ENCODE measurements around the gene GNAT1. TPM values are rescaled to one million over a fixed set of nuclear protein-coding genes. Genes with fewer than 3 reads are reported as not detected.
A peak's percentile ranks its signal among the peaks of the same experiment; 100 is the strongest.

Gene GNAT1
- total RNA-seq, 6 donors from 2014 or later = 0.10 to 0.40 TPM; not detected in 4

GRCh38 chr3:50246517-50246954, 55.1 kb downstream of the GNAT1 start:
- ATAC-seq (ENCODE audit: low FRiP score in 2 of 2) (peak; percentile 23 to 71), DNase-seq (peak in 1 of 2 donors; percentile 60)
- Histone ChIP-seq H3K27ac (peak overlapping the region; percentile 94 to 98 (median 95)), H3K36me3 (peaks cover 0 to 26% (median 1%) of the 10 kb centered on the region in 4 donors), H3K27me3 (no peaks in the 10 kb centered on the region), H3K4me3 (peak overlapping the region in 3 of 4 donors; percentile 22 to 49 (median 46)), H3K9me3 (no peaks in the 10 kb centered on the region), H3K4me1 (peaks cover 98 to 100% (median 100%) of the 10 kb centered on the region in 4 donors)
- TF ChIP-seq POLR2A (IDR thresholded peaks at IDR 0.05) (no peak), CTCF (IDR thresholded peaks at IDR 0.05) (peak in 3 of 6 experiments; percentile 2 to 19 (median 17)), EP300 (IDR thresholded peaks at IDR 0.05) (no peak), POLR2AphosphoS5 (IDR thresholded peaks at IDR 0.05) (no peak)
- 18 to 25% methylated on average over 9 of the region's 10 CpGs for WGBS, 2 donors

Small RNAs within 50 kb of the gene (small RNA-seq; reads per million reads assigned to genes)
- gene MIR566 (0 reads per million in 4 donors), gene MIR5787 (0 reads per million in 4 donors)

Other genes with a start within 250 kb of the GNAT1 start
- 100 to 1,000 TPM; 130 to 713 (median 189) TPM for gene RBM5, start 102.7 kb upstream of the GNAT1 start, total RNA-seq
- gene SEMA3F, start 36.3 kb upstream of the GNAT1 start, total RNA-seq = 10 to 100 TPM in 5 of 6 donors, 1 to 10 TPM in 1; 4.2 to 76.0 (median 27.5) TPM
- gene SLC38A3, start 13.7 kb downstream of the GNAT1 start, total RNA-seq = under 1 TPM in 2 of 6 donors, not detected in 4; 0.15 to 0.17 TPM
- gene GNAI2, start 44.6 kb downstream of the GNAT1 start, total RNA-seq = 100 to 1,000 TPM; 191 to 440 (median 295) TPM
- gene SEMA3B, start 77.5 kb downstream of the GNAT1 start, total RNA-seq = 100 to 1,000 TPM in 5 of 6 donors, 10 to 100 TPM in 1; 98.3 to 242 (median 122) TPM
- under 1 TPM in 2 of 6 donors, not detected in 4; 0.14 to 0.59 TPM for gene LSMEM2, start 87.5 kb downstream of the GNAT1 start, total RNA-seq
- gene IFRD2, start 100.8 kb downstream of the GNAT1 start, total RNA-seq = 100 to 1,000 TPM in 2 of 6 donors, 10 to 100 TPM in 4; 45.4 to 126 (median 77.5) TPM
- 1 to 10 TPM in 5 of 6 donors, under 1 TPM in 1; 0.33 to 5.7 (median 3.1) TPM for gene HYAL3, start 107.8 kb downstream of the GNAT1 start, total RNA-seq
- 10 to 100 TPM; 12.1 to 34.5 (median 15.1) TPM for gene NAA80, start 107.8 kb downstream of the GNAT1 start, total RNA-seq
- 10 to 100 TPM; 22.0 to 99.1 (median 63.0) TPM for gene HYAL1, start 112.0 kb downstream of the GNAT1 start, total RNA-seq
- 100 to 1,000 TPM; 120 to 389 (median 226) TPM for gene HYAL2, start 131.1 kb downstream of the GNAT1 start, total RNA-seq
- gene TUSC2, start 136.6 kb downstream of the GNAT1 start, total RNA-seq = 10 to 100 TPM; 16.8 to 36.1 (median 25.0) TPM
- gene RASSF1, start 149.2 kb downstream of the GNAT1 start, total RNA-seq = 10 to 100 TPM; 42.7 to 78.9 (median 47.7) TPM
- 10 to 100 TPM in 5 of 6 donors, 1 to 10 TPM in 1; 3.1 to 98.7 (median 31.5) TPM for gene ZMYND10, start 154.1 kb downstream of the GNAT1 start, total RNA-seq
- 10 to 100 TPM; 15.0 to 41.9 (median 17.3) TPM for gene NPRL2, start 159.2 kb downstream of the GNAT1 start, total RNA-seq
- gene CYB561D2, start 159.3 kb downstream of the GNAT1 start, total RNA-seq = 10 to 100 TPM; 13.2 to 35.4 (median 26.8) TPM
- gene TMEM115, start 167.9 kb downstream of the GNAT1 start, total RNA-seq = 10 to 100 TPM; 39.8 to 68.1 (median 46.5) TPM

Data from upper lobe of left lung (tissue), 6 donors.